NB4 (cell line): Measurements from ENCODE around the gene HDAC4.

Source experiments
- CTCF ChIP-seq: IDR thresholded peaks from one replicate; pipeline ENCODE4 v1.5.1; 2012; ENCODE audit warnings: low read depth, low read length
- MAX ChIP-seq: IDR thresholded peaks from 2 replicates; pipeline ENCODE4 v1.6.1; 2011; ENCODE audit warnings: low read depth, low read length
- MYC ChIP-seq: IDR thresholded peaks from 2 replicates; pipeline ENCODE4 v1.6.1; 2011; ENCODE audit warnings: low read depth, low read length
- POLR2A ChIP-seq: IDR thresholded peaks from 2 replicates; pipeline ENCODE4 v1.6.1; 2011; ENCODE audit warnings: mild to moderate bottlenecking; ENCODE audit not compliant: insufficient read length; ENCODE audit errors: extremely low read depth

GRCh38 chr2:239164335-239164871 lies 236.4 kb downstream of the HDAC4 start:
- TF ChIP-seq CTCF (no peak), POLR2A (no peak), MYC (no peak), MAX (no peak)
